ENCODE measurements around the gene PKN3.

GRCh38 chr9:128702949-128703615 lies 779 bp downstream of the PKN3 start:
- no peak for TF ChIP-seq CTCF (IDR thresholded peaks at IDR 0.05; ENCODE audit: insufficient read depth, low read depth, low read length)
- no peak for TF ChIP-seq EZH2 (IDR thresholded peaks at IDR 0.05; ENCODE audit: insufficient read depth, low read length)
